ENCODE measurements around the gene CD109.
"Not testable (repeated sequence)": the region's sequence is repeated elsewhere in the genome, so short reads cannot be mapped to it uniquely, and the experiment has no call there.

The CD109 gene

DNA sequence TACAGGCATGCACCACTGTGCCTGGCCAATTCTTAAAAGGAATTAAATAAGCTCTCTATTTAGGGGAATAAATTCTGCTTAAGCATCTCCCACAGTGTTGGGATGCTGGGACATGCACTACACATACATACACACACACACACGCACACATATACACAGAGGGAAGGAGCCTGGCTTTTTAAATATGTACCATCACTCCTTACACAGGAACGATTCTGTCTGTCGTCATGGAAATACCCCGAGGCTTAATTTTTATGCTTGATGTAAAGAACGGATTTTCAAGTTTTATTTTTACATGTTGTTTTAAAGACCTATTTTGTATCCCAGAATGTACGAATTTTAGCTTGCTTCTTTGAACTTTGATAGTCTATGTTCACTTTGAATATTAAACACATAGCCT lies 95.3 kb downstream of the CD109 start:
- no peak for DNase-seq (ENCODE audit: low read depth)

DNA sequence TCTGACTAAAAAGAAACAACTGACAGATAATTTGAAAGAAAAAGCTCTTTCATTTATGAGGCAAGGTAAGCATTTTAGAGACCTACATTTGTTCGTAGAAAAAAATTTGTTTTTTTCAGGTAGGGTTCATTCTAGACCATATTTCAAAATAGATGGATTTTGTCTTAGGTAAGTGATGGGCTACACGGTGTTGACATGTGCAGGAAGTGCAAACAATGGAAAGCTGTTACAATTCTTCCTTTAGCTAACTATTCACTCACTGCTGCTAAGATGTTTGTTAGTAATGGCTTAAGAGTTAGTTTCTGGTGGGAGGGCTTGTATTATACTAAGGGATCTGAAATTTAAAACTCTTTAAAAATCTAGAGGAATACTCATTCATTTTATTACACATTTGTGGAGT lies 96.7 kb downstream of the CD109 start:
- DNase-seq (ENCODE audit: low read depth) = no peak

DNA sequence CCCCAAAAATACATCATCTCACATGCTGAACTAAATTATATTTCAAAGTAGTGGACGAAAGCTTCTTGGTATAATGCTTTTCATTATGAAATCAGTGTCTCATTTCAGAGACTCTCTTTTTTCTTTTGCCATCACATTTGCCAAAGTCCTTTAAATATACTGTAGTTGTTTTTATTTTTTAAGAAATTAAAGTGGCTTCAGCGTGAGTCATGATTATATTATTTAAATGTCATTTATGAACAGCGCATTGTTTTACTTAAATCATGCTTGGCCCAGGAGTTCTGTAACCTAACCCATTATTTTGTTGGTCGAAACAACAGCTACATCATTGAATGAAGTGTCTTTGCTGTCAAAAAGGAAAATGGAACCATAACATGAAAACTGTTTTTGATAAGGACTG lies 100.9 kb downstream of the CD109 start:
- no peak for DNase-seq (ENCODE audit: low read depth)

DNA sequence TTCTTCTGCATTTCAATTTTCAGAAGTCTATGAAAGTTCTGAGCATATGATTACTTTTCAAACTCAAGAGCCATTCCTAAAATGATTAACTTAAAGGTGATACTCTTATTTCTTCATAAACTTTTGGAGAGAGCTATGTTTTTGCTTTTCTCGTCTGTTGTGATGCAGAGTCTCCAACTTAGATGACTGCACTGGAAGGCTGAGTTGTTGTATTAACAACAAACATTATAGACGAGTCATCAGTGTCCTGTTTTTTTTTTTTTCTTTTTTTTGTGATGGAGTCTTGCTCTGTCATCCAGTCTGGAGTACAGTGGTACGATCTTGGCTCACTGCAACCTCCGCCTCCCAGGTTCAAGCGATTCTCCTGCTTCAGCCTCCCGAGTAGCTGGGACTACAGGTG lies 101.9 kb downstream of the CD109 start:
- no peak for DNase-seq (ENCODE audit: low read depth)

DNA sequence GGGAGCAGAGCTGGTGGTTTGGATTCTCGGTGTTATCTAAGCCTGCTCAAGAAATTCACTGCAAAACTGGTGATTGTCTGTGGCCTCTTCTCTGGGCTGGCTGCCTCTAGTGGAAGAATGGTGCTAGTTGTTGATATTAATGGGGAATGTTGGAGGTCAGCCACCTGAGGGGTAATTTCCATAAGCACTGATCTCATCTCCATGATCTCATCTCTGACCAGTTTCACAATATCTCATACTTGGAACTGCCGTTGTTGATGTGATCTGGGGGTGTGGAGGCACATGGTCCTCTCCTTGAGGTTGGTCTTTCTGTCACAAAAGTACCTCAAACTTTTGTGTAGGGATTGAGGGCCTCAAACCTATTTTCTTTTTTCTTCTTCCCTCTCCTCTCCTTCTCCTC lies 102.6 kb downstream of the CD109 start:
- DNase-seq (ENCODE audit: low read depth) = no peak

DNA sequence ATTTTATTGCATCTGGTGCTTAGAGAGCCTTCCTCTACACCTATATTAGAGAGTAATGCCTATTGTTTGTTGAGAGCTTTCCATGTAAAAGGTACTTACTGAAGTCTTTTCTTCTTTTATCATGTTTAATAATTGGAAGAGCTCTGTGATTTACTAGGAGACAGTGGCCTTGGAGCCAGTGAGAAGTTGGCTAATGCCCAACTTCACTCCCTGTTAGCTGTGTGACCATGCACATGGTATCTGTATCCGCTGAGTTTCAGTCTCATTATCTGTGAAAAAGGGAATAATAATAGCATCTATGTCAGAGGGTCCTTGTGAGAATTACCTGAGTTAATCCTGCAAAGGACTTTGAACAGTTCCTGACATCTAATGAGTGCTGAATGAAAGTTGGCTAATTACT lies 105.0 kb downstream of the CD109 start:
- no peak for DNase-seq (ENCODE audit: low read depth)

DNA sequence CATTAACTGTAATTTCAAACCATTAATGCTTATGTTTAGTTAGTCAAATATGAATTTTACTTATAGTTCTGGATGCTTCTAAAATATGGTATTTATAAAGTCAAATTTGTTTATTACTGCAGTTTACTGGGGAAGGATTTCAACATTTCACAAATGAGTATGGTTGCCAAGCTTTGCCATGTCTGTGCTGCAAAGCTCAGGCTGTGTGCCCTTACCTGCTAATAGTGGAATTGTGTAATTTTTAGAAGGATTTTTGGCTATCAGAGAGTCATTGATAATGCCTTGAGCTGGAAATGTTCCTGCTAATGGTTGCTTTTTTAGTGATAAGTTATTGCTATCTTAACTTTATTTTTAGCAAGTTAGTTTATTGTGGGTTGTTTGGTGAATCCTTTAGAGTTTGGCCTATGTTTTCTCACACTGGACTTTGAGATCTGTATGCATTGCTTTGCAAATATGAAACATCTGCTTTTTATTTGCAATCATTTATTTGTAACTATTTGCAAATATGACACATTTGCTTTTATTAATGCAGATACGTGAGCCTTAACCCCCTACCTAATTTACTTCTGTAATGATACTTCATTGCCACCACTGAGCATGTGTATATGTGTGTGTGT lies 105.8 kb downstream of the CD109 start:
- DNase-seq (ENCODE audit: low read depth) = no peak

DNA sequence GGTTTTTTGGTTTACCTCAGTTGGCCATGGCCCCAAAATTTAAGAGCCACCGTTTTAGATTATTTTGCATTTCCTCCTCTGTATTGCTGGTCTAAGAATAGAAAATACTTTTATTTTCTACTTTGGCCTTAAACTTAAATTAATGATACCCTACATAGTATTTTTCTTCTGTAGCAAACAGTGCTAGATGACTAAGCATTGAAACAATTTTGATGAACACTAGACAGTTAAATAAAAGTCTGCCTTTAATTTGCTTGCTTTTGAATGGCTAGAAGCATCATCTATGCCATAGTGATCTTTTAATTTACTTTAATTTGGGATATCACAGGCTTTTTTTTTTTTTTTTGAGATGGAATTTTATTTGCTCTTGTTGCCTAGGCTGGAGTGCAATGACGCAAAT lies 106.4 kb downstream of the CD109 start:
- no peak for DNase-seq (ENCODE audit: low read depth)

DNA sequence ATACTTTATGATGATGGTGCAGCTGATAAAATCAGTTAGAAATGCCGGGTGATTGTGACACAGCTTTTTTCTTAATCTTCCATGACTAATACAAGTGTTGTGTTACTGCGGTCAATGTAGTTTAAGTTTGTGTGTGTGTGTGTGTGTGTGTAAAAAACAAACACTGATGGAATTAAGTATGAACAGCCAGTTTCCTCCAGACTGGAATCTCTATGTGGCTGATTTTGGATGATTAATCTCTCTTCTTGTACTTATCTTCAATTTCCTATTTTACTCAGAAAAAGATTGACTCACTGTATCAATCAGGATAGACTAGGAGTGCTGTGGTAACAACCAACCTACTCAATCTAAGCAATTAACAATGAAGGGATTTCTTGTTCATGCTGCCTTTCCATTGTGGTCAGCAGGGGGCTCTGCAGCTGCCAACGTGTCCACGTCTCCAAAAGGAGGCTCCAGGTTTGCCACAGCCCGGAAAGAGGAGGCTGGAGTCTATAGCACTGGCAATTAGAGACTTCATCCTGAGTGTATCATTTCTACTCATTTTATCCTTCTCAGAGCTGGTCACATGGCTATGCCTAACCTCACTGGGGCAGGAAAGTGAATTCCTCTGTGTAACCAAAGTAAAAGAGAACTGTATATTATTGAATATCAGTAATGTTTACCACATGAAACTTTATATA lies 107.7 kb downstream of the CD109 start:
- DNase-seq (ENCODE audit: low read depth) = no peak

DNA sequence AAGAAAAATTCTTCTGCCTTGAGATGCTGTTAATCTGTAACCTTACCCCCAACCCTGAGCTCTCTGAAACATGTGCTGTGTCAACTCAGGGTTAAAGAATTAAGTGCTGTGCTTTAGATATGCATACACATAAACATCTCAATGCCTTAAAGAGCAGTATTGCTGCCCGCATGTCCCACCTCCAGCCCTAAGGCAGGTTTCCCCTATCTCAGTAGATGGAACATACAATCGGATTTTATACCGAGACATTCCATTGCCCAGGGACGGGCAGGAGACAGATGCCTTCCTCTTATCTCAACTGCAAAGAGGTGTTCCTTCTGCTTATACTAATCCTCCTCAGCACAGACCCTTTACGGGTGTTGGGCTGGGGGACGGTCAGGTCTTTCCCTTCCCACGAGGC lies 109.2 kb downstream of the CD109 start:
- not testable (repeated sequence) for DNase-seq (ENCODE audit: low read depth)

DNA sequence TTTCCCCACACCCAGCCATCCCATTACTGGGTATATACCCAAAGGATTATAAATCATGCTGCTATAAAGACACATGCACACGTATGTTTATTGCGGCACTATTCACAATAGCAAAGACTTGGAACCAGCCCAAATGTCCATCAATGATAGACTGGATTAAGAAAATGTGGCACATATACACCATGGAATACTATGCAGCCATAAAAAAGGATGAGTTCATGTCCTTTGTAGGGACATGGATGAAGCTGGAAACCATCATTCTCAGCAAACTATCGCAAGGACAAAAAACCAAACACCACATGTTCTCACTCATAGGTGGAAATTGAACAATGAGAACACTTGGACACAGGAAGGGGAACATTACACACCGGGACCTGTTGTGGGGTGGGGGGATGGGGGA lies 110.0 kb downstream of the CD109 start:
- DNase-seq (ENCODE audit: low read depth) = not testable (repeated sequence)

DNA sequence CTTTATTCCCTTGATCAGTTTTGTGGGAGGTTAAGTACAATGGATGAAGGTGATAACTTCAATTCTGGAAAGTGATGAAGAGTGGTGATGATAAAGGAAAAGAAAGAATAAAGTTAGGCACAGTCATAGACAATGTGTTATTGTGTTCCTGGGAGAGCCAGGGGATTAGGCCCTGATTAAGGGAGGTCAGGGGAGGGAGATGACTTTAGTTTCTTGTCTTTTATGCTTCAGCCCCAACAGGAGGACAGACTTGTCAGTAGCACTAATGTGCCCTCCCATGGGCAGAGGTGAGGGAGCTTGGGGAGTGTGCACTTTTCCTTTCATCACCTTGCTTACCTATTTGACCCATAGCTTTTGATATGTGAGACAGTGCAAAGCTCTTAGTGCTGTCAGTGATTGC lies 115.7 kb downstream of the CD109 start:
- DNase-seq (ENCODE audit: low read depth) = no peak

DNA sequence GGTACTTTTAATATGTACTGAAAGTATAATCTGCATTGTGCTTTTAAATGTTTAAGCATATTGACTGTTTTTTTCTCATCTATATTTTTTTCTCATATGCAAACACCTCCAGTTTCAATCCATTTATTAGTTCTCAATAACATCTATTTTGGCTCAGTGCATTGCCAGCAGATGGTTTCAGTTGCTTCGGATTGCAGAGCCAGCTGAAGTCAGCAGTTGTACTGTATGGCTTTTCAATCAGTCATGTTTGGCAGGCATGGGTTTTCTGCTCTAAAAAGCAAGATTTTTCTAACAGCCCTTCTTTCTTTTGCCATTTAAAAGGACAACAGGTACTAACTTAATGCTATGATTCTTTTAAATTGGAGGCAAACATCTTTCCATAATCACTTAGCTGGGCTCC lies 121.2 kb downstream of the CD109 start:
- DNase-seq (ENCODE audit: low read depth) = no peak

DNA sequence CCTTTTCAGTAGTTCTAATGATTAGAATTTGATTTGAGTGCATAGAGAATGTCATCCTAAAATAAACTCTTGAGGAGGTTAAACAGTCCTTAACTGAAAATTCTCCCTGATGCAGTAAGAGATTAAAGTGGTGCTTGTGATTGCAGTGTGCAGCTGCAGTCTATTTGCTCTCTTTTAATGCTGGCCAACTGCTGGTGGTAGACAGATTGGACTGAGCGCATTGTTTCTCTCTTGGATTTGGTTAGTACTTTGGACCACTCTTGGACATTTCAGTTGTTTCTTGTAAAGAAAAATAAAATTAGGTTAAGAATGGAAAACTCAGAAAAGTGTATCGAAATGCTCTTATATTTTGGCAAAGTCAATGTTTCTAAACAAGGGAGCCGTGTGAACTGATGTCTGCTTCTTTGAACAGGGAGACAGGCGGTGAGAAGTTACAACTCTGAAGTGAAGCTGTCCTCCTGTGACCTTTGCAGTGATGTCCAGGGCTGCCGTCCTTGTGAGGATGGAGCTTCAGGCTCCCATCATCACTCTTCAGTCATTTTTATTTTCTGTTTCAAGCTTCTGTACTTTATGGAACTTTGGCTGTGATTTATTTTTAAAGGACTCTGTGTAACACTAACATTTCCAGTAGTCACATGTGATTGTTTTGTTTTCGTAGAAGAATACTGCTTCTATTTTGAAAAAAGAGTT lies 127.2 kb downstream of the CD109 start:
- DNase-seq (ENCODE audit: low read depth) = no peak

DNA sequence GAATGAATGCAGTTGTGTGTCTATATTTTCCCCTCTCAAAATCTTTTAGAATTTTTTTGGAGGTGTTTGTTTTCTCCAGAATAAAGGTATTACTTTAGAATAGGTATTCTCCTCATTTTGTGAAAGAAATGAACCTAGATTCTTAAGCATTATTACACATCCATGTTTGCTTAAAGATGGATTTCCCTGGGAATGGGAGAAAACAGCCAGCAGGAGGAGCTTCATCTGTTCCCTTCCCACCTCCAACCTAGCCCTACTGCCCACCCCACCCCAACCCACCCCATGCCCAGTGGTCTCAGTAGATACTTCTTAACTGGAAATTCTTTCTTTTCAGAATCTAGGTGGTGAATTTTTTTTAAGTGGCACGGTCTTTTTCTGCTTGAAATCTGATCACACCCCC lies 127.8 kb downstream of the CD109 start:
- DNase-seq (ENCODE audit: low read depth) = no peak

DNA sequence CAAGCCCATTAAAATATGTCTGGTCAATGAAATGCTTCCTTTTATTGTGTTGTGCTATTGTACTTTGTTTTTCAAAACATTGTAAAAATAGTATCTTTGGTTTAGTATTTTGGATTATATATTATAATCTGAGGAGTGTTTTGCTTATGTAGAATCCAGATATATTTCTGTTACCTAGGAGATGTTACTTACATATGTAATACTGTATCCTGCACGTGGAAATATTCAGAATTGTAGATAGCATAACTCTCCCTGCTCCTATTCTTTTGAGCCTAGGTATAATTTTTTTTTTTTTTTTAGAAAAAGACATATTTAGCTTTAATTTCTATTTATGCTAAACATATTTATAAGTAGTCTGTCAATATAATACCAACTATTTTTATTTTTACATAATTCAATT lies 130.6 kb downstream of the CD109 start:
- no peak for DNase-seq (ENCODE audit: low read depth)

DNA sequence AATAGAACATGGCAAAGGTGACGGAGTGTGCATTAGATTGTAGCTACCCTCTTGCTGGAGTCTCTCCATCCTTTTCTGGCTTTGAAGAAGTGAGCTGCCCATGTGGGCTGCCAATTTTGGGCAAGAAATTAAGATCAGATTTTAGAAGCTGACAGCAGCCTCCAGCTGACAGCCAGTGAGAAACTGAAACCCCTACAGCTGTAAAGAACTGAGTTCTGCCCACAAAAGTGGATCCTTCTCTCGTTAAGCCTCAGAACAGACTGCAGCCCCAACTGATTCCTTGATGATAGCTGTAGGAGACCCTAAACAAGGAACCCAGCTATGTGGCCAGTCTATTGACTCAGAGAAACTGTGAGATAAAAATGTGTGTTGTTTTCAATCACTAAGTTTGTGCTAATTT lies 134.1 kb downstream of the CD109 start:
- no peak for DNase-seq (ENCODE audit: low read depth)

DNA sequence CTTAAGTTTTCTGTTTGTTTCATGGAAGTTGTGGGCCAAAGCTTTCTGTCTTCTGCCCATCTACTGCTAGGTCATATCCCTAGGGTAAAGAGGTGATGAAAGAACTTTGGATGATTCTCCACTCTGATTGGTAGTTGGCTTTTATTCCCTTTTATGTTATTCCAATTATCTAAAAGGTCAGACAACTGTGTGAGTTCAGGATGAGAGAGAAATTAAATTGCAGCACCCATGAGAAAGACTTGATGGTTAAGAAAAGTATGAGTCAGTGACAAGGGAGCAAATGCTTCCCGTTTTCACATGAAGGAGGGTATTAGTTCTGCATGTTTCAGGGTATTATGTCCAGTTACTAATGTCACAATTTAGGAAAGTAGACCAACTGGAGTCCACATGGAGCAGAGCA lies 136.3 kb downstream of the CD109 start:
- DNase-seq (ENCODE audit: low read depth) = no peak

DNA sequence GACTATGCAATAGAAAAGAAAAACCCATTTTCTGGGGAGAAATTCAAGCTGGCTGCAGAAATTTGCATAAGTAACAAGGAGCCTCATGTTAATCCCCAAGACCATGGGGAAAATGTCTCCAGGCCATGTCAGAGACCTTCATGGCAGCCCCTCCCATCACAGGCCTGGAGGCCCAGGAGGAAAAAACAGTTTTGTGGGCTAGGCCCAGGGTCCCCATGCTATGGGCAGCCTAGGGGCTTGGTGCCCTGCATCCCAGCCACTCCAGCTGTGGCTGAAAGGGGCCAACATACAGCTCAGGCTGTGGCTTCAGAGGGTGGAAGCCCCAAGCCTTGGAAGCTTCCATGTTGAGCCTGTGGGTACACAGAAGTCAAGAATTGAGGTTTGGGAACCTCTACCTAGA lies 148.7 kb downstream of the CD109 start:
- not testable (repeated sequence) for DNase-seq (ENCODE audit: low read depth)

DNA sequence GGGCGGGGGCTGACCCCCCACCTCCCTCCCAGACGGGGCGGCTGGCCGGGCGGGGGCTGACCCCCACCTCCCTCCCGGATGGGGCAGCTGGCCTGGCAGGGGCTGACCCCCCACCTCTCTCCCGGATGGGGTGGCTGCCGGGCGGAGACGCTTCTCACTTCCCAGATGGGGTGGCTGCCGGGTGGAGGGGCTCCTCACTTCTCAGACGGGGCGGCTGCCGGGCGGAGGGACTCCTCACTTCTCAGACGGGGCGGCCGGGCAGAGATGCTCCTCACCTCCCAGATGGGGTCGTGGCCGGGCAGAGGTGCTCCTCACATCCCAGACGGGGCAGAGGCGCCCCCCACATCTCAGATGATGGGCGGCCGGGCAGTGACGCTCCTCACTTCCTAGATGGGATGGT lies 155.0 kb downstream of the CD109 start:
- not testable (repeated sequence) for DNase-seq (ENCODE audit: low read depth)

DNA sequence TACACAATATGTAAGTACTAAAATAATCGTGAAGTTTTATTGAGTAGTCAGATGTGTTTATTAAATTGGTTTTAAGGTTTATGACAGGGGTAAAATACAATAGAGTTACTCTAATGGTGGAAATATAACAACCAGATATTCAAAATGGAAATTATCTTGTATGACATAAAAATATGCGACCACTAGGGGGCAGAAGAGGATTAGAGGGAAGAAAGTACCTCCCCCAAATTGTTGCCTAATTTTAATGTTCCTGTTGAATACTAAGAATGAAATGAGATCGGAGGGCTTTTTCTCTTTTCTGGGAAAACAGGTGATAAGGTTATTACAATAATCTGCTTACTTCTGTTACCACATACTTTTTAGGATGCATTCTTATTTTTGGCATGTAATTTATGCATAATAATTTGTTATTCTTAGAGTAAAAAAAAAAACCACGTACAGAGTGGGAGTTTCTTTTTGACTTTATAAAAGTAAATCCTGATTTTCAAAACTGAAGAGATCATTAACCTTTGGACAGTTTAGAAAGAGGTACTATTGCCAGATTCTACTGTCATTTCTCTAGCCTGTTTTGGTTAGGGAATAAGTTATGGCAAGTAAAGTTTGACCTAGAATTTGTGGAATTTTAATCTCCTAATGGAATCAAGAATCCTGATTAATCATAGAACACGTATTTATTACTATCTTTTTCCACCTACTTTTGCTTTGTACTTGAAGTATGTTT lies 159.2 kb downstream of the CD109 start:
- DNase-seq (ENCODE audit: low read depth) = no peak

DNA sequence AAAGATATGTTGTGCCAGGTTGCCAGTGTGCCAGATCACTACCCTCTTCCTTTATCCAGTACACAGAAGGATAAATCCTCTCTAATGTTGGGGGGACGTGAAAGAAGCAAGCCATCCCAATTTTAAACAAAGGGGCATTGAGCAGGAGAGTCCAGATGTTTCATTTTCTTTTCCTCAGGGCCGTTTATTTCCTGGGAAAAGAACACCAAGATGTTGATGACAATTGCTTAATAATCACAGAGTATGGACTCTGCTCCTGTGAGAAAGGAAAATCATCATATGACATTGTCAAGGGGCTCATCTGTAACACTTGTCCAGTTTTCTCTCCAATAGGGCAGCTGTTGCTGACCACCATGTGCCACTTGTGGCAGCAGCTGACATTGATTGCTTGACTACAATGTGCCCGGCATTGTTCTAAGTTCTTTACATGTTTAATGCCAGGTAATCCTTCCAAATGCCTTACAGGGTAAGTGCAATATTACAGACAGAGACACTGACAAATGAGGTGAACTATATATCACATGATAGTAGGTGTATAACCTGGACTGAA lies 161.4 kb downstream of the CD109 start:
- DNase-seq (ENCODE audit: low read depth) = no peak

DNA sequence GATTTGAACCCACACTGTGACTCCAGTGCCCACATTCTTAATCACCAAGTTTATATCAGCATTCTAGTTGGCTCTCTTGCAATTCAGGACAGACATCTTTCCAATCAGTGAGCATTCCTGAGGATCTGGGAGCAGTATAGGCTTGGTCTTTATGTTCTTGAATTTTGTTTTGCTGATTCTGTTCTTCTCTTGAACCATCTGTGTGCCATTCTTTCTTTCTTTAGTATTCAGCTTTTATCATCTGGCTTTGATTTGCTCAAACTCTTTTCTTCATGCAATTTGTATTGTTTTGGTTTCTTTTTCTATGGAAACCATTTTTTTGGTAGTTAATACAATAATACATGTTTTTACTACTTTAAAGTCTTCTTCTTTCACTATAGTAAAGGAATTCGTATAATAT lies 162.4 kb downstream of the CD109 start:
- no peak for DNase-seq (ENCODE audit: low read depth)

All from stimulated activated CD8-positive, alpha-beta memory T cell treated with anti-CD3 and anti-CD28 coated beads, Interleukin-15, amount 100 ng/mL, for 24 hours (primary cell).